Activated CD4-positive, alpha-beta memory T cell treated with anti-CD3 and anti-CD28 coated beads for 36 hours (primary cell): ENCODE data around the gene ALS2. TPM values are rescaled to one million over a fixed set of nuclear protein-coding genes. Genes with fewer than 3 reads are reported as not detected.
A peak's percentile ranks its signal among the peaks of the same experiment; 100 is the strongest.
"Not testable (repeated sequence)": the region's sequence is repeated elsewhere in the genome, so short reads cannot be mapped to it uniquely, and the experiment has no call there.

Source experiments
- CTCF ChIA-PET: fragments of 350-600 bp; sonication (Branson Sonifier 250); formaldehyde crosslinking; loops from one replicate; lab custom pipeline; 2021; ENCODE audit warnings: antibody characterized with exemption, inconsistent platforms; lab: Charles Lee
- POLR2A ChIA-PET: fragments of 350-600 bp; sonication (Branson Sonifier 250); formaldehyde crosslinking; loops from one replicate; lab custom pipeline; 2021; ENCODE audit warnings: antibody characterized with exemption; lab: Charles Lee
- DNase-seq: peaks from one replicate; pipeline ENCODE4 v3.0.0-alpha.2; 2020
- H3K27ac Mint-ChIP-seq: one replicate; pipeline ENCODE4 v1.8.0; 2021; ENCODE audit warnings: mixed read lengths
- H3K27me3 Mint-ChIP-seq: one replicate; pipeline ENCODE4 v1.8.0; 2021; ENCODE audit warnings: mixed read lengths
- H3K36me3 Mint-ChIP-seq: one replicate; pipeline ENCODE4 v1.8.0; 2021; ENCODE audit warnings: mixed read lengths
- H3K4me1 Mint-ChIP-seq: one replicate; pipeline ENCODE4 v1.8.0; 2021; ENCODE audit warnings: low read depth, mixed read lengths
- H3K4me3 Mint-ChIP-seq: one replicate; pipeline ENCODE4 v1.8.0; 2021; ENCODE audit warnings: mild to moderate bottlenecking, mixed read lengths
- H3K9me3 Mint-ChIP-seq: one replicate; pipeline ENCODE4 v1.8.0; 2021; ENCODE audit warnings: mixed read lengths
- intact Hi-C: fragments of 100-400 bp; cut with micrococcal nuclease; formaldehyde crosslinking; loops from one replicate; pipeline ENCODE4 v1.15.1; 2023
- total RNA-seq, 2 experiments: library from RNA; stranded (reverse); gene quantifications; one replicate each; pipeline ENCODE4 v1.2.3, GENCODE V29; 2021

The ALS2 gene
- total RNA-seq, 2 experiments from 2014 or later, result 11.0 to 12.6 TPM

GRCh38 chr2:201698588-201699226 is 82.0 kb downstream of the ALS2 start, which contains the start of gene MPP4:
TSS of gene MPP4 (minus strand) at chr2:201698644. CDS start at chr2:201693954, 4,690 bp downstream.
- POLR2A ChIA-PET, result no interaction called here
- Mint-ChIP-seq H3K27ac (no peak within 1 kb of the TSS), H3K36me3 (peaks cover 7% of the 10 kb centered on the region), H3K27me3 (no peaks in the 10 kb centered on the region), H3K4me1 (peaks cover 7% of the 10 kb centered on the region), H3K9me3 (no peaks in the 10 kb centered on the region), H3K4me3 (no peak within 1 kb of the TSS)
- CTCF ChIA-PET, result interaction anchor here (1.6 kb wide), 1 partner anchor 11 kb away, joined by 3 read pairs; no protein-coding TSS in a partner anchor
- intact Hi-C loops, result no loop called here
- no peak for DNase-seq

GRCh38 chr2:201697899-201698298 is 82.8 kb downstream of the ALS2 start:
- Mint-ChIP-seq H3K36me3 (peaks cover 7% of the 10 kb centered on the region), H3K9me3 (no peaks in the 10 kb centered on the region), H3K27me3 (no peaks in the 10 kb centered on the region), H3K27ac (no peak overlapping the region), H3K4me1 (peaks cover 7% of the 10 kb centered on the region), H3K4me3 (no peak overlapping the region)
- POLR2A ChIA-PET, result no interaction called here
- intact Hi-C loops, result no loop called here
- no peak for DNase-seq
- CTCF ChIA-PET, result interaction anchor here (1.6 kb wide), 1 partner anchor 10 kb away, joined by 3 read pairs; no protein-coding TSS in a partner anchor

GRCh38 chr2:201696151-201696659 is 84.5 kb downstream of the ALS2 start:
- POLR2A ChIA-PET, result no interaction called here
- intact Hi-C loops, result no loop called here
- Mint-ChIP-seq H3K27ac (no peak overlapping the region), H3K36me3 (peaks cover 6% of the 10 kb centered on the region), H3K4me1 (peaks cover 7% of the 10 kb centered on the region), H3K27me3 (no peaks in the 10 kb centered on the region), H3K4me3 (no peak overlapping the region), H3K9me3 (no peaks in the 10 kb centered on the region)
- CTCF ChIA-PET, result interaction anchor here (0.9 kb wide), 1 partner anchor 483 kb away, joined by 4 read pairs; no protein-coding TSS in a partner anchor
- no peak for DNase-seq

GRCh38 chr2:201685156-201685555 is 95.6 kb downstream of the ALS2 start:
- Mint-ChIP-seq H3K36me3 (no peaks in the 10 kb centered on the region), H3K4me3 (no peak overlapping the region), H3K27me3 (peaks cover 12% of the 10 kb centered on the region), H3K27ac (no peak overlapping the region), H3K9me3 (no peaks in the 10 kb centered on the region), H3K4me1 (no peaks in the 10 kb centered on the region)
- ChIA-PET CTCF (no interaction called here), POLR2A (no interaction called here)
- DNase-seq, result no peak
- intact Hi-C loops, result no loop called here

- H3K4me3 Mint-ChIP-seq, result no peak overlapping the region
- no peak overlapping the region for H3K27ac Mint-ChIP-seq
- H3K27me3 Mint-ChIP-seq, result peaks cover 7% of the 10 kb centered on the region
- DNase-seq, result peak; percentile 30
- intact Hi-C loops, result no loop called here
- H3K4me1 Mint-ChIP-seq, result no peaks in the 10 kb centered on the region
- no peaks in the 10 kb centered on the region for H3K36me3 Mint-ChIP-seq
- CTCF ChIA-PET, result interaction anchor here (1.4 kb wide), 1 partner anchor 207 kb away, joined by 4 read pairs; no protein-coding TSS in a partner anchor
- POLR2A ChIA-PET, result no interaction called here
- H3K9me3 Mint-ChIP-seq, result no peaks in the 10 kb centered on the region
These were observed 100.0 kb downstream of the ALS2 start for GRCh38 chr2:201680743-201681142.

- CTCF ChIA-PET, result no interaction called here
- H3K27ac Mint-ChIP-seq, result no peak overlapping the region
- no peaks in the 10 kb centered on the region for H3K4me1 Mint-ChIP-seq
- no peak overlapping the region for H3K4me3 Mint-ChIP-seq
- H3K36me3 Mint-ChIP-seq, result no peaks in the 10 kb centered on the region
- intact Hi-C loops, result no loop called here
- no peaks in the 10 kb centered on the region for H3K9me3 Mint-ChIP-seq
- POLR2A ChIA-PET, result no interaction called here
- H3K27me3 Mint-ChIP-seq, result peaks cover 5% of the 10 kb centered on the region
- DNase-seq, result no peak
These were observed 102.3 kb downstream of the ALS2 start for GRCh38 chr2:201678401-201678800.

- intact Hi-C loops, result no loop called here
- POLR2A ChIA-PET, result no interaction called here
- DNase-seq, result no peak
- Mint-ChIP-seq H3K4me1 (no peaks in the 10 kb centered on the region), H3K4me3 (no peak overlapping the region), H3K27ac (no peak overlapping the region), H3K9me3 (no peaks in the 10 kb centered on the region), H3K36me3 (no peaks in the 10 kb centered on the region), H3K27me3 (no peaks in the 10 kb centered on the region)
- CTCF ChIA-PET, result no interaction called here
These were observed 105.3 kb downstream of the ALS2 start for GRCh38 chr2:201675454-201675853.

- Mint-ChIP-seq H3K27ac (no peak overlapping the region), H3K4me3 (no peak overlapping the region), H3K9me3 (no peaks in the 10 kb centered on the region), H3K4me1 (no peaks in the 10 kb centered on the region), H3K36me3 (no peaks in the 10 kb centered on the region), H3K27me3 (no peaks in the 10 kb centered on the region)
- intact Hi-C loops, result no loop called here
- ChIA-PET POLR2A (no interaction called here), CTCF (no interaction called here)
- DNase-seq, result no peak
These were observed 105.9 kb downstream of the ALS2 start for GRCh38 chr2:201674794-201675193.

GRCh38 chr2:201674298-201674697 is 106.4 kb downstream of the ALS2 start:
- H3K4me1 Mint-ChIP-seq, result no peaks in the 10 kb centered on the region
- ChIA-PET POLR2A (no interaction called here), CTCF (no interaction called here)
- H3K9me3 Mint-ChIP-seq, result no peaks in the 10 kb centered on the region
- DNase-seq, result no peak
- no peaks in the 10 kb centered on the region for H3K27me3 Mint-ChIP-seq
- H3K4me3 Mint-ChIP-seq, result no peak overlapping the region
- intact Hi-C loops, result no loop called here
- no peak overlapping the region for H3K27ac Mint-ChIP-seq
- H3K36me3 Mint-ChIP-seq, result no peaks in the 10 kb centered on the region

GRCh38 chr2:201673546-201673945 is 107.2 kb downstream of the ALS2 start:
- Mint-ChIP-seq H3K27ac (no peak overlapping the region), H3K4me1 (no peaks in the 10 kb centered on the region), H3K27me3 (no peaks in the 10 kb centered on the region), H3K9me3 (no peaks in the 10 kb centered on the region), H3K36me3 (no peaks in the 10 kb centered on the region), H3K4me3 (no peak overlapping the region)
- intact Hi-C loops, result no loop called here
- DNase-seq, result no peak
- ChIA-PET CTCF (no interaction called here), POLR2A (no interaction called here)

GRCh38 chr2:201671205-201671604 is 109.5 kb downstream of the ALS2 start:
- CTCF ChIA-PET, DNase-seq, H3K36me3 Mint-ChIP-seq: not testable (repeated sequence)

GRCh38 chr2:201669865-201670264 is 110.9 kb downstream of the ALS2 start:
- no peak overlapping the region for H3K27ac Mint-ChIP-seq
- CTCF ChIA-PET, result no interaction called here
- intact Hi-C loops, result no loop called here
- H3K4me3 Mint-ChIP-seq, result no peak overlapping the region
- H3K36me3 Mint-ChIP-seq, result no peaks in the 10 kb centered on the region
- POLR2A ChIA-PET, result no interaction called here
- DNase-seq, result no peak
- H3K9me3 Mint-ChIP-seq, result no peaks in the 10 kb centered on the region
- no peaks in the 10 kb centered on the region for H3K27me3 Mint-ChIP-seq
- no peaks in the 10 kb centered on the region for H3K4me1 Mint-ChIP-seq

More at GRCh38 chr2:201671205-201671604, 109.5 kb downstream of the ALS2 start:
- H3K27me3 Mint-ChIP-seq, H3K4me1 Mint-ChIP-seq, H3K4me3 Mint-ChIP-seq, H3K9me3 Mint-ChIP-seq, POLR2A ChIA-PET, intact Hi-C loops, H3K27ac Mint-ChIP-seq: not testable (repeated sequence)

GRCh38 chr2:201668402-201668910 is 112.3 kb downstream of the ALS2 start:
- DNase-seq, result no peak
- H3K36me3 Mint-ChIP-seq, result no peaks in the 10 kb centered on the region
- H3K4me1 Mint-ChIP-seq, result no peaks in the 10 kb centered on the region
- H3K27me3 Mint-ChIP-seq, result no peaks in the 10 kb centered on the region
- CTCF ChIA-PET, result no interaction called here
- no peak overlapping the region for H3K27ac Mint-ChIP-seq
- POLR2A ChIA-PET, result no interaction called here
- H3K9me3 Mint-ChIP-seq, result no peaks in the 10 kb centered on the region
- H3K4me3 Mint-ChIP-seq, result no peak overlapping the region
- intact Hi-C loops, result no loop called here
